HepG2 (cell line): ENCODE measurements around the gene TMEM38A. TPM values are rescaled to one million over a fixed set of nuclear protein-coding genes. Genes with fewer than 3 reads are reported as not detected.

Experiments used
- ATF1 ChIP-seq: IDR thresholded peaks from 2 replicates; pipeline ENCODE4 v1.6.1; 2016; ENCODE audit warnings: mild to moderate bottlenecking, control low read depth
- CEBPB ChIP-seq: IDR thresholded peaks from 2 replicates; pipeline ENCODE4 v1.6.1; 2011; ENCODE audit warnings: low read depth, low read length, improper control_type of control experiment, borderline replicate concordance
- FOSL1 ChIP-seq: sonication (generic); formaldehyde crosslinking; IDR thresholded peaks from 2 replicates; pipeline ENCODE4 v1.9.0; 2021; ENCODE audit warnings: missing genetic modification reagents, borderline replicate concordance
- FOXJ3 ChIP-seq: sonication (generic); formaldehyde crosslinking; IDR thresholded peaks from 2 replicates; pipeline ENCODE4 v1.4.0; 2020; ENCODE audit warnings: missing genetic modification reagents, mild to moderate bottlenecking, borderline replicate concordance
- HNRNPLL ChIP-seq: fragments of 200-400 bp; formaldehyde crosslinking; IDR thresholded peaks from 2 replicates; pipeline ENCODE4 v1.6.1; 2017; ENCODE audit warnings: mild to moderate bottlenecking, low read depth, low read length; ENCODE audit not compliant: poor library complexity, severe bottlenecking
- NFKBIZ ChIP-seq: IDR thresholded peaks from 2 replicates; pipeline ENCODE4 v1.6.1; 2018; ENCODE audit warnings: missing genetic modification reagents, missing compliant biosample characterization
- POLR2AphosphoS5 ChIP-seq: IDR thresholded peaks from 2 replicates; pipeline ENCODE4 v1.6.1; 2012; ENCODE audit warnings: low read depth, low read length
- RNF2 ChIP-seq: fragments of 450-650 bp; conservative IDR thresholded peaks from 2 replicates; pipeline ENCODE4 v1.6.1; 2016; ENCODE audit warnings: low read depth
- STAG1 ChIP-seq: sonication (generic); formaldehyde crosslinking; IDR thresholded peaks from 2 replicates; pipeline ENCODE4 v1.4.0; 2020; ENCODE audit warnings: missing genetic modification reagents
- THRA ChIP-seq: sonication (generic); formaldehyde crosslinking; IDR thresholded peaks from 2 replicates; pipeline ENCODE4 v1.4.0; 2020; ENCODE audit warnings: missing genetic modification reagents, borderline replicate concordance
- ZBTB7A ChIP-seq: sonication (generic); formaldehyde crosslinking; IDR thresholded peaks from 2 replicates; pipeline ENCODE4 v1.8.0; 2022; ENCODE audit warnings: mild to moderate bottlenecking, missing genetic modification reagents
- ZHX1 ChIP-seq: sonication (generic); formaldehyde crosslinking; IDR thresholded peaks from 2 replicates; pipeline ENCODE4 v1.8.1; 2022; ENCODE audit warnings: low read depth, mild to moderate bottlenecking, missing genetic modification reagents
- ZNF20 ChIP-seq: sonication (generic); formaldehyde crosslinking; IDR thresholded peaks from 2 replicates; pipeline ENCODE4 v1.4.0; 2020; ENCODE audit warnings: mild to moderate bottlenecking, moderate library complexity, missing genetic modification reagents
- ZNF407 ChIP-seq: sonication (generic); formaldehyde crosslinking; IDR thresholded peaks from one replicate; pipeline ENCODE4 v1.5.1; 2020; ENCODE audit warnings: mild to moderate bottlenecking, missing genetic modification reagents; ENCODE audit errors: not compliant biosample characterization
- ZNF552 ChIP-seq: sonication (generic); formaldehyde crosslinking; IDR thresholded peaks from 2 replicates; pipeline ENCODE4 v1.9.0; 2022; ENCODE audit warnings: missing genetic modification reagents, mild to moderate bottlenecking, borderline replicate concordance
- ZNF616 ChIP-seq: sonication (generic); formaldehyde crosslinking; IDR thresholded peaks from 2 replicates; pipeline ENCODE4 v1.5.0; 2020; ENCODE audit warnings: low read depth, mild to moderate bottlenecking, missing genetic modification reagents
- polyA plus RNA-seq, 8 experiments: library from polyadenylated mRNA; depleted of rRNA in 3 of 8; stranded (reverse) in 7 of 8; unstranded in 1 of 8; fragments of >200 nt; fragmentation: Illumina TruSeq in 4 of 8; extraction: Trizol in 4 of 8; gene quantifications; 2 replicates each; pipeline versions ENCODE4 v1.2.1 to v1.2.3, GENCODE V29; 2011 to 2016; ENCODE audit warnings: low read depth in 4 of 8, missing spikeins in 1 of 8, mixed read lengths in 1 of 8; ENCODE audit not compliant: insufficient read depth in 1 of 8
- total RNA-seq, 5 experiments: library from RNA; depleted of rRNA; stranded (reverse); fragments of >200 nt; fragmentation: Illumina TruSeq; extraction: Trizol; gene quantifications; 2 replicates each; pipeline ENCODE4 v1.2.3, GENCODE V29; 2016; ENCODE audit warnings: low read depth in 1 of 5

The TMEM38A gene
- total and polyA plus RNA-seq, 2 of the 13 experiments (the other 11 are each of a cell fraction or from before 2014, with no cell fraction given), result 4.8 to 6.8 TPM

DNA sequence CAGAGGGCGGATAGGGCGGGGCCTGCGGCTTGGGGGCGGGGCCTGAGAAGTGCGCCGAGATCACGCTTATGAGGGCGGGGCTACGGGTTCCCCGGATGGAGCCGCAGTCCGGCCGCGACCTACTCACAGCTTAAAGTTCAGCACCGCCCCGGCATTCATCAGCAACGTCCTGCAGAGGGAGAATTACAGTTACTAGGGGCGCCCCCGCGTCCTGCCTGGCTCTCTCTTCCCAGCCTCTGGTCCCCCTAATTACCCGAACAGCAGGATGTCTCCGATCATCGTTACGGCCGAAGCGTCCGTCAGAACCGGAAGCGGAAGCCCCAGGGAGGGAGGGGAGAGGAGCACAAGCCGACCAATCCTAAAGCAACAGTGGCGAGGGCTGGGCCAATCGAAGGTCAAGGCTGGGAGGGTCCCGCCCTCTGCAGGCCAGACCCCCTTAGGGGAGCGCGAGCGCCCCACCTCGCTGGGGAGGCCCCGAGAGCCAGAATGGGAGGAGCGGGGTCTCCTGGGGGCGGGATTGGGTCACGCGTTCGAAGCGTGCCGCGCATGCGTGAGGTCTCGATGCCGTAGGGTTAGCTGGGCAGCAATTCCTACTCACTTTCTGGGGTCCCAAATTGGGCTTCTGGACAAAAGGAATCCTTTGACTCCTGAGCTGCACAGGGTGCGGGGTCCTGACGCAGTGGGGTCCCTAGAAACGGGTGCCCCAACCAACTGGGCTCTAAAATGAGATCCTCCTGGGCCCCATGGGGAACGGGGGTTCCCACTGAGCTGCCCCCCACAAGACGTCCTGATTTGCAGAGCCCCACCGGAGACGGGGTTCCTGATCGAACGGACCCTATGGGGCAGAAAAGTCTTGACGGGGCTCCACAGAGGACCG, 869 bp upstream of the TMEM38A start, which contains the start of gene SMIM7 (continued):
- 0 out of 2 replicates have a peak, but pooled peaks have one; percentile 39 for TF ChIP-seq THRA
- TF ChIP-seq ATF1 (CRISPR knock-in tag), result 0 out of 2 replicates have a peak, but pooled peaks have one; percentile 26
- no peak; the same call in 1 of the 2 replicates for TF ChIP-seq ZNF552
- no peak for TF ChIP-seq ZBTB7A (CRISPR knock-in tag)
- peak; percentile 13; the same call in 1 of the 2 replicates for TF ChIP-seq ZNF616 (CRISPR knock-in tag)
- peak; percentile 78 for TF ChIP-seq HNRNPLL
- TF ChIP-seq NFKBIZ (CRISPR knock-in tag), result 0 out of 2 replicates have a peak, but pooled peaks have one; percentile 26
- 0 out of 2 replicates have a peak, but pooled peaks have one; percentile 25 for TF ChIP-seq RNF2
- peak; percentile 72 for TF ChIP-seq ZNF407
- peak; percentile 97 for TF ChIP-seq POLR2AphosphoS5
- TF ChIP-seq FOSL1 (CRISPR knock-in tag), result no peak
- no peak for TF ChIP-seq STAG1 (CRISPR knock-in tag)
- TF ChIP-seq ZHX1 (CRISPR knock-in tag), result 0 out of 2 replicates have a peak, but pooled peaks have one; percentile 62
- 0 out of 2 replicates have a peak, but pooled peaks have one; percentile 8 for TF ChIP-seq CEBPB
- peak; percentile 11; the same call in 1 of the 2 replicates for TF ChIP-seq FOXJ3 (CRISPR knock-in tag)
- no peak for TF ChIP-seq ZNF20
